Parathyroid adenoma (tissue), 2 donors: ENCODE measurements around the gene MUC20.
"Not testable (repeated sequence)": the region's sequence is repeated elsewhere in the genome, so short reads cannot be mapped to it uniquely, and the experiment has no call there.

Experiments used
- H2AFZ ChIP-seq: fragments of 300-600 bp; sonication (generic); one replicate; pipeline ENCODE4 v1.7.0; 2017; ENCODE audit warnings: antibody characterized with exemption, mild to moderate bottlenecking
- H3K27ac ChIP-seq: fragments of 300-600 bp; sonication (generic); one replicate; pipeline ENCODE4 v1.7.0; 2017
- H3K27me3 ChIP-seq: fragments of 300-600 bp; sonication (generic); one replicate; pipeline ENCODE4 v1.7.0; 2017; ENCODE audit warnings: low read length; ENCODE audit not compliant: control insufficient read depth, insufficient read depth
- H3K36me3 ChIP-seq: fragments of 300-600 bp; sonication (generic); one replicate; pipeline ENCODE4 v1.7.0; 2017; ENCODE audit warnings: low read length; ENCODE audit not compliant: control insufficient read depth, insufficient read depth
- H3K4me1 ChIP-seq: fragments of 300-600 bp; sonication (generic); one replicate; pipeline ENCODE4 v1.7.0; 2017; ENCODE audit warnings: control low read depth
- H3K4me2 ChIP-seq: fragments of 300-600 bp; sonication (generic); one replicate; pipeline ENCODE4 v1.7.0; 2017; ENCODE audit warnings: low read length
- H3K4me3 ChIP-seq: fragments of 300-600 bp; sonication (generic); one replicate; pipeline ENCODE4 v1.7.0; 2017; ENCODE audit warnings: low read depth, low read length
- H3K79me2 ChIP-seq: fragments of 300-600 bp; sonication (generic); one replicate; pipeline ENCODE4 v1.7.0; 2017; ENCODE audit warnings: control low read depth
- H3K9ac ChIP-seq: fragments of 300-600 bp; sonication (generic); one replicate; pipeline ENCODE4 v1.7.0; 2017; ENCODE audit warnings: mild to moderate bottlenecking
- H3K9me3 ChIP-seq: fragments of 300-600 bp; sonication (generic); one replicate; pipeline ENCODE4 v1.7.0; 2017; ENCODE audit warnings: low read length; ENCODE audit not compliant: control insufficient read depth
- TF ChIP-seq, protein P1 (sequence below): fragments of 300-600 bp; sonication (generic); IDR thresholded peaks from one replicate; pipeline ENCODE4 v1.7.0; 2017; ENCODE audit warnings: antibody characterized with exemption, mild to moderate bottlenecking
- donor health status: primary hyperparathyroidism.

MUC20 gene

GRCh38 chr3:195715583-195716266 is 5.1 kb upstream of the MUC20 start:
- Histone ChIP-seq H3K4me3 (no peak overlapping the region), H3K4me2 (no peak overlapping the region), H3K36me3 (no peaks in the 10 kb centered on the region), H3K4me1 (peaks cover 2% of the 10 kb centered on the region), H3K27ac (no peak overlapping the region), H3K9ac (no peak overlapping the region), H3K79me2 (peaks cover 3% of the 10 kb centered on the region), H2AFZ (no peak overlapping the region), H3K27me3 (no peaks in the 10 kb centered on the region), H3K9me3 (no peaks in the 10 kb centered on the region)
- TF ChIP-seq, protein P1, sequence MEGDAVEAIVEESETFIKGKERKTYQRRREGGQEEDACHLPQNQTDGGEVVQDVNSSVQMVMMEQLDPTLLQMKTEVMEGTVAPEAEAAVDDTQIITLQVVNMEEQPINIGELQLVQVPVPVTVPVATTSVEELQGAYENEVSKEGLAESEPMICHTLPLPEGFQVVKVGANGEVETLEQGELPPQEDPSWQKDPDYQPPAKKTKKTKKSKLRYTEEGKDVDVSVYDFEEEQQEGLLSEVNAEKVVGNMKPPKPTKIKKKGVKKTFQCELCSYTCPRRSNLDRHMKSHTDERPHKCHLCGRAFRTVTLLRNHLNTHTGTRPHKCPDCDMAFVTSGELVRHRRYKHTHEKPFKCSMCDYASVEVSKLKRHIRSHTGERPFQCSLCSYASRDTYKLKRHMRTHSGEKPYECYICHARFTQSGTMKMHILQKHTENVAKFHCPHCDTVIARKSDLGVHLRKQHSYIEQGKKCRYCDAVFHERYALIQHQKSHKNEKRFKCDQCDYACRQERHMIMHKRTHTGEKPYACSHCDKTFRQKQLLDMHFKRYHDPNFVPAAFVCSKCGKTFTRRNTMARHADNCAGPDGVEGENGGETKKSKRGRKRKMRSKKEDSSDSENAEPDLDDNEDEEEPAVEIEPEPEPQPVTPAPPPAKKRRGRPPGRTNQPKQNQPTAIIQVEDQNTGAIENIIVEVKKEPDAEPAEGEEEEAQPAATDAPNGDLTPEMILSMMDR: no peak

DNA sequence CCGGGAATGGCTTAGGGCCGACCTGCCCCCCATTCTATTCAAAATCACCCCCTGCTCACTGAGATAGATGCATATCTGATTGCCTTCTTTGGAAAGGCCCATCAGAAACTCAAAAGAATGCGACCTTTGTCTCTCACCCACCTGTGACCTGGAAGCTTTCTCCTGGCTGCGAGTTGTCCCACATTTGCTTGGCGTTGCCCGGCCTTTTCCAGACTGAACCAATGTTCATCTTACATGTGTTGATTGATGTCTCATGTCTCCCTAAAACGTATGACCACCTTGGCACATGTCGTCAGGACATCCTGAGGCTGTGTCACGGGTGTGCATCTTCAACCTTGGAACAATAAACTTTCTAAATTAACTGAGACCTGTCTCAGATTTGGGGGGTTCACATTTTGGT is 3.4 kb upstream of the MUC20 start:
- H3K9ac ChIP-seq: no peak overlapping the region

GRCh38 chr3:195717852-195718476 is 2.8 kb upstream of the MUC20 start:
- Histone ChIP-seq H3K9me3 (no peaks in the 10 kb centered on the region), H2AFZ (no peak overlapping the region), H3K36me3 (no peaks in the 10 kb centered on the region), H3K4me1 (peaks cover 5% of the 10 kb centered on the region), H3K4me2 (no peak overlapping the region), H3K27me3 (no peaks in the 10 kb centered on the region), H3K9ac (no peak overlapping the region), H3K79me2 (no peaks in the 10 kb centered on the region), H3K27ac (no peak overlapping the region), H3K4me3 (no peak overlapping the region)
- TF ChIP-seq, protein P1: no peak

More for the DNA sequence above, 3.4 kb upstream of the MUC20 start:
- Histone ChIP-seq H2AFZ (no peak overlapping the region), H3K4me3 (no peak overlapping the region), H3K36me3 (no peaks in the 10 kb centered on the region), H3K79me2 (no peaks in the 10 kb centered on the region), H3K27me3 (no peaks in the 10 kb centered on the region), H3K9me3 (no peaks in the 10 kb centered on the region), H3K4me2 (no peak overlapping the region), H3K4me1 (peaks cover 5% of the 10 kb centered on the region), H3K27ac (no peak overlapping the region)
- TF ChIP-seq, protein P1: no peak

DNA sequence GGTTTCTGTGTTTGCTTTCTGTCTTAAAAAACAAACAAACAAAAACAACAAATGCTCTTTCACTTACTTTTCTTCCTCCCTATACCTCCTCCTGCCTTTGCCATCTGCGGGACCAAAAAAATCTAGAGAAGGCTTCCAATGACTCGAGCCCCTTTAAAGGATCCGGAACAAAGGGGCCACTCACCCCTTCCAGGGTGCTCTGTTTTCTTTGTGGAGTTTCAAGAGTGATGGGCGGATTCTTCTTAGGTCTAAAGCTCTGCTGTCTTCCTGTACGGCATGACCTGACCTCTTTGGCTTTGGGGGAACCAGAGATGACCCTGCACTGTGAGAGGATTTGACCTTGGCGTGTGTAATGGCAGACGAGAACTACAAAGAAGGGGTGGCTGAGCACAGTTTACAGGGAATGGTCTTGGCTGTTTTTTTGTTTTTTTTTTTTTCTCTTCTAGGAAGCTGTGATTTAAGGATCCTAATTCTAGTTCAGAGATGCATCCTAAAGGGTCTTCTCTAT is 2.2 kb upstream of the MUC20 start:
- TF ChIP-seq, protein P1: no peak
- Histone ChIP-seq H3K4me1 (peaks cover 5% of the 10 kb centered on the region), H3K4me2 (no peak overlapping the region), H3K9me3 (no peaks in the 10 kb centered on the region), H3K79me2 (no peaks in the 10 kb centered on the region), H3K4me3 (no peak overlapping the region), H3K27me3 (no peaks in the 10 kb centered on the region), H3K9ac (no peak overlapping the region), H3K27ac (no peak overlapping the region), H3K36me3 (no peaks in the 10 kb centered on the region), H2AFZ (no peak overlapping the region)

GRCh38 chr3:195719514-195720254 is 1.1 kb upstream of the MUC20 start:
- H3K27me3 ChIP-seq, H3K27ac ChIP-seq, H3K79me2 ChIP-seq, H3K9me3 ChIP-seq, H3K4me3 ChIP-seq, H3K36me3 ChIP-seq, H3K4me1 ChIP-seq, H3K9ac ChIP-seq, H3K4me2 ChIP-seq, H2AFZ ChIP-seq: not testable (repeated sequence)

GRCh38 chr3:195722139-195722995 is 1.6 kb downstream of the MUC20 start:
- not testable (repeated sequence) for H2AFZ ChIP-seq, H3K4me1 ChIP-seq, H3K79me2 ChIP-seq, H3K27me3 ChIP-seq, H3K9ac ChIP-seq, H3K27ac ChIP-seq, H3K4me3 ChIP-seq, H3K36me3 ChIP-seq, H3K9me3 ChIP-seq, H3K4me2 ChIP-seq

GRCh38 chr3:195722996-195723345 is 2.2 kb downstream of the MUC20 start:
- not testable (repeated sequence) for H3K27ac ChIP-seq, H3K9ac ChIP-seq, H3K4me2 ChIP-seq, H3K79me2 ChIP-seq, H3K27me3 ChIP-seq, H3K36me3 ChIP-seq, H3K9me3 ChIP-seq, H2AFZ ChIP-seq, H3K4me3 ChIP-seq
- H3K4me1 ChIP-seq: peaks cover 12% of the 10 kb centered on the region
